ENCODE data around the gene CRKL.

CRKL gene

DNA sequence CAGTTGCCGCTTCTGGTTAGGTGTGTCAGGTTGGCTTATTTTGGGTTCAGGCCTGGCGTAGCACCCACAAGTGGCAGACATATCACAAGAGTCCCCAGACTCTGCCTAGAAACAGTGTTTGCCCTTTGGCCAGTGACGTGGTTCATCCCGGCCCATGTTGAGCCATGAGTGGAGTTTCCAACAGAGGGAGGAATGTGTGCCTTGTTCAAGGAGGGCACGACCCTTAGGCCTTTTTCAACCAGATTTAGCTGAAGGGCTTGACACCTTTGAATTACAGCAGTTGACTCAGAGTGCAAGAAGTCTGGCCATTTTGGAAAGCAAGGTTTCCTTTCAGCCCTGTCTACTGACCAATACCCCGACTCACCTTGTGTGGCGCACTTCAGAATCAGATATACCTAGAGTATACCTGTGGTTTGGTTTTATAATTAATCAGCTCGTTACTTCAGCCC is 34.7 kb downstream of the CRKL start:
- DNase-seq (ENCODE audit: low spot score), result no peak

- no peak for DNase-seq (ENCODE audit: low spot score)
These were observed 35.5 kb downstream of the CRKL start for GRCh38 chr22:20952544-20953341.

- DNase-seq (ENCODE audit: low spot score), result no peak
These were observed 36.1 kb downstream of the CRKL start for GRCh38 chr22:20953342-20953608.

GRCh38 chr22:20953668-20954500 is 36.7 kb downstream of the CRKL start:
- DNase-seq (ENCODE audit: low spot score), result no peak

DNA sequence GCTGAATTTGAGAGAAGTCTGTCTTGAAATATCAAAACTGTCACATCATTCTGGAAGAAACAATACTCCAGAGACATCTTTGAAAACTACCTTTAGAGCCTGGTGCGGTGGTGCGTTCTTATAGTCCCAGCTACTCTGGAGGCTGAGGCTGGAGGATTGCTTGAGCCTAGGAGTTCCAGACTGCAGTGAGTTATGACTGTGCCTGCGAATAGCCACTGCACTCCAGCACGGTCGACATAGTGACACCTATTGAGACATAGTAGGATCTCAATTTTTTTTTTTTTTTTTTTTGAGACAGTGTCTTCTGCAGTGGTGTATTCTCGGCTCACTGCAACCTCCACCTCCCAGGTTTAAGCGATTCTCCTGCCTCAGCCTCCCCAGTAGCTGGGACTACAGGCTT is 38.3 kb downstream of the CRKL start:
- no peak for DNase-seq (ENCODE audit: low spot score)

DNA sequence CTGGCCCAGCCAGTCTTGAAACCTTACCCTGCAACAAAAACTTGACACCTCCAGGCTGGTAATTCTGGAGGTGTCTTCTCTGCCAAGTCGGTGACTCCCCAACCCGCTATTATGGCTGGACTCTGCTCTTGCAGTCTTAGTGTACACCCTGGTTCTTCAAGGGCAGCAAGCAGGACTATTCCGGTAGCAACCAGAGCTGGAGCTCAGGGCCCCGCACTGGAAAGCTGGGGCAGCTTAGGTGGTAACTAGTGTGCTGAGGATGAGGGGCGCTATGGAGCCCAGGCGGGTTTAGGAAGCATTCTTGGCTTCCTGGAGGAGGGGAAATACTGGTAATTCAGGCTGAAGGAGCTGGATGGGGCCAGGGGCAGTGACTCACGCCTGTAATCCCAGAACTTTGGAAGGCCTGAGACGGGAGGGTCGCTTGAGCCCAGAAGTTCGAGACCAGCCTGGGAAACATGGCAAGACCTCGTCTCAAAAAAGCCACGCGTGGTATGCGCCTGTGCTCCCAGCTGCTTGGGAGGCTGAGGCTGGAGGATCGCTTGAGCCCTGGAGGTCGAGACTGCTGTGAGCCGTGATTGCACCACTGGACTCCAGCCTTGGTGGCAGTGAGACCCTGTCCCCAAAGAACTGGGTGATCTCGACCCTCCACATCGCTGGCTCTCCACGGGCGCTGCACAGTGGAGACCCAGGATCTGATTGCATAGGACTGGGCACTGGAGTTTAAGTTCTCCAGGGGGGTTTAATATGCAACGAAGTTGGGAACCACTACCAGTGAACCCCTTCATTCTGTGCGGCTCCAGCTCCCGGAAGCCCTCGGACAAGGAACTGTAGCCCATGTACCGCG is 39.3 kb downstream of the CRKL start:
- no peak for DNase-seq (ENCODE audit: low spot score)

DNA sequence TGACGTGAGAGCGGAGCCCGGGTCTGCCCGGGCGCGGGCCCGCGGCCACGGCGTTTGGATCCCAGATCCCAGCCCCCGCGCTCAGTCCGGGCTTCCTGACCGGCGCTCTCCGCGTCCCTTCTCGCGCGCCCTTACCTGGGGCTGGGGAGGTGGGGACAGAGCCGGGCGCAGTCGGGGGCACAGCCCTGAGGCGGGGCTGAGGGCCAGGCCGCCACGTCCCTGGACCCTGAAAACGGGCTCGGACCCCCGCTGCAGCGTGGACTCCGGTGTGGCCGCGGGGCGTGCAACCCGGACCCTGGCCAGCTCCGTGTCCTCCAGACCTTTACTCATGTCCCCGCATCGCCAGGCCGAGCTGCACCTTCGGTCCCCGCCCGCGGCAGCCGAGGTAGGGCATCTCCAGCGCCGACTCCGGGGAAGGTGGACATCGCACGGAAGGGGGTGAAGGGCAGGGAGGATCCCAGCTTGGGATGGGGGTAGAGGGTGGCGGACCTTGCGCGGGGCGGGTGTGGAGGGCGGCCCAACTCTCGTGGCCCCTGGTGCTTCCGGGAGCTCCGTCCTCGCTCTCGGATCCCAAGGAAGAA is 40.0 kb downstream of the CRKL start:
- DNase-seq (ENCODE audit: low spot score), result no peak

DNA sequence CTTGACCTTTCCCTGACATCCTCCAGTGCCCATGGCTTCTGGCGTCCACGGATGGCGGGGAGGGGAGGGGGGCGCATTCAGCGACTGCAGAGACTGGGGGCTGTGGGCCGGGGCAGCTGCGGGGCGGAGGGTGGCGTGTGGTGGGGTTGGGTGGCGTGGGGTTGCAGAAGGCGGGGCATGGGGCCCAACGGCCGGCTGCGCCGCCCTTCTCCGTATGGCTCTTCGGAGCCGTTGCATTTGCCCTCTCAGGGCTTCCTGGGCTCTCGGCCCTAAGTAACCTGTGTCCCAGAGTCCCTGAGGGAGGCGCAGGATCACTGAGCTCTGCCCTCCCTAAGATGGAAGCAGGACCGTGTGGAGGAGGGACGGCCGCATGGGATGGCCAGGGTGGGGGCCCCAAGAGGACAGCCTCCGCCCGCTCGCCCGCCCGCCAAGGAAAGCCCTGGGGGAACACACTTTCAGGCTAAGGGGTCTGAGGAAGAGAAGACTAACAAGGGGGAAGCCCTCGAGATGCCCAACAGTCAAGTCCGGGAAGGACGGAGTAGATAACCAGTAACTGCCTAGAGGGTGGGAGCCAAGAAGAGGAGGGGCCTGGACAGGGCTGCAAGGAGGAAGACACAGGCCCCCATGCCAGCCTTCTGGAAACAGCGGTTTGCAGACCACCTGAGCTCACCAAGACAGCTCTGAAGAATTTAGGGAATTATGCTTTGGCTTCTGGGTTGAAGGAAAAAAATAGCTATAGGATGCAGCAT is 40.6 kb downstream of the CRKL start:
- DNase-seq (ENCODE audit: low spot score), result no peak

GRCh38 chr22:20959578-20960461 is 42.6 kb downstream of the CRKL start:
- no peak for DNase-seq (ENCODE audit: low spot score)

GRCh38 chr22:20960609-20961008 is 43.4 kb downstream of the CRKL start:
- no peak for DNase-seq (ENCODE audit: low spot score)

DNA sequence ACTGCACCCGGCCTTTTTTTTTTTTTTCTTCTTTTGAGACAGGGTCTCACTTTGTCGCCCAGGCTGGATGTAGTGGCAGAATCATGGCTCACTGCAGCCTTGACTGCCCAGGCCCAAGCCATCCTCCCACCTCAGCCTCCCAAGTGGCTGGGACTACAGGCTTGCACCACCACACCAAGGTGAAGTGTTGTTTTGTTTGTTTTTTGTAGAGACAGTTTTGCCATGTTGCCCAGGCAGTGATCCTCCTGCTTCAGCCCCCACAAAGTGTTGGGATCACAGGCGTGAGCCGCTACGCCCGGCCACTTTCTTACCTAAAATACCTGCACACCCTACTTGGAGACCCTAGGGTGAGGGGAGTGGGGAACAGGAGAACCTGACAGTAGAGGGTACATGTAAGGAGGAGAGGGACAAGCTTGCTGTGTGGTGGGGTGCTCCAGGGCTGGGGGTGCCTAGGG is 45.3 kb downstream of the CRKL start:
- no peak for DNase-seq (ENCODE audit: low spot score)

DNA sequence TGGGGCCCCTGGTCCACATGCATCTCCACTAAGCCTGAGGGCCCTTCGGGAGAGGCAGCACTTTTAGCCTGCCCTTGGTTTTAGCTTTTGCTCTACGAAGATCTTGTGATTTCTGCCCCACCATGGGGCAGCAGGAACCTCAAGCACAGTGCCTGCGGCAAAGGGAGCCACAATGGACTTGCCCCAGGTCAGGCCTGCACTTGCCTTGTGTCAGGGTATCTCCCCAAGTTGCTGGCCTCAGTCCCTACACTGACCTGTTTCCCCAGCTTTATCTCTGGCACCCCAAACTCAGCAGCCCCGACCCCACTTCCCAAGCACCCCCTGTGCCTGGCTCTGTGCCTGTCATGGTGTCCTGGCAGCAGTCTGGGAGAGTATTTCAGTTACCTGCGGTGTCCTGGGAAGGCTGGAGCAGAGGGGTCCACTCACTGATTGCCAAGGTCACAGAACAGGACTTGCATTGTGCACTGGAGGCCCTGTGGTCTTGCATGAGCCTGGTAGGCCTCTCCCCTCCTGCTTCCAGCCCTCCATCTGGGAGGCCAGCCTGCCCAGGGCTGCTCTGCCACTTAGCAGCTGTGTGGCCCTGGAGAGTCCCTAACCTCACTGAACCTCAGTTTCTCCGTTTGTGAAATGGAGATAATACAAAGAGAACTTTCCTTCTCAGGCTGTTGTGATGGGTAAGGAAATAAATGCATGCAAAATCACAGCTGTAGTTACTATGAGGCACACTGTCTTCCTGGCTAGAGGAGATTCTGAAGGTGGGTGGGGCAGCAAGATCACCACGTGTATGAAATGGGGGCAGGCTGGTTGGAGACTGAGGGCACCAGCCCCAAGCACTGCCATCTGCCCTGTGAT is 46.2 kb downstream of the CRKL start:
- no peak for DNase-seq (ENCODE audit: low spot score)

GRCh38 chr22:20964090-20964798 is 47.0 kb downstream of the CRKL start:
- no peak for DNase-seq (ENCODE audit: low spot score)

DNA sequence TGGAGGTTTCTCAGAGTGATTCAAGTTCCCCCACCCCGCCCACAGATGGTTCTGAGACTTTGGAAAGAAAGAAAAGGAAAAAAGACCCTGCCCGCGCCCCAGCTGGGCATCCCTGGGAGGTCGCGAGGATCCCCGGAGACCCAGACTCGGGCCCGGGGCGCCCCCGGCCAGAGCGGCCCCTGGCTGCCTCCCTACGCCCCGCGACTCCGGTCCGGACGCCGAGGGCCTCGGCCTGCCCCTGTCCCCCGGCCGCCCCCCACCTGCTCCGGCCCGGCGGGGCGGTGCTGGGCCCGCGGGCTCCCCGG is 47.5 kb downstream of the CRKL start:
- no peak for DNase-seq (ENCODE audit: low spot score)

DNA sequence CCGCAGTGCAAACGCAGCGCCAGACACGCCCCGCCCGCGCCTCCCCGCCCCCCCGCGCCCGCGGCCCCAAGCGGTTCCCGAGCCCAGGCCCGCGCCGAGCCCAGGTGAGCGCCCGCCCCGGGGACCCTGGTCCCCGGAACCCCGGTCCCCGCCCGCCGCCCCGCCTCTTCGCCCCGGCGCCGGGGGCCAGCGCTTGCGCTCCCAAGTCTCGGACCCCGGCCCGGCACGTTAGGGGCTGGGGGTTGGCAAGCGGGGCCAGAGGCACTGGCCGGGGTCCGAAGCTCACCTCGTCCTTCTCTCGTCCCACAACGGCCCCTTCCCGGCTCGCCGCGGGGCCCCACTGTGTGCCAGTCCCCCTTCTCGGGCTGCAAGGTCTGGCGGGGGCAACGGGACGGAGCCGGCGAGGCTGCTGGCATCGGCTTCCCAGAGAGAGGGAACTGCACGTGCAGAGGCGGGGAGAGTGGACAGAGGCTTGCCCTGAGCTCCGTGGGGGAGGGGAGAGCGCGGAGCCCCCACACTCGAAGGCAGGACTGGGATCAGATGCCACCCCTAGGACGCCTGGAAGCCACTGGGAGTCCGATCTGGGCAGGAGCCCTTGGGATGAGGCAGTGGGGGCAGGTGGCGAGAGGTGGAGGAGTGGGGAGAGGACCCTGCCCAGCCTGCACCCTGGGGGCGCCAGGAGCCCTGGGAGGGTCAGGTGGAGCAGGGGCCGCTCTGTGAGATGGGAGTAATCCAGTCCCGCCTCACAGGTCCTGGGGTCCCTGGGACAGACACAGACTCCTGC is 48.1 kb downstream of the CRKL start:
- DNase-seq (ENCODE audit: low spot score), result no peak

DNA sequence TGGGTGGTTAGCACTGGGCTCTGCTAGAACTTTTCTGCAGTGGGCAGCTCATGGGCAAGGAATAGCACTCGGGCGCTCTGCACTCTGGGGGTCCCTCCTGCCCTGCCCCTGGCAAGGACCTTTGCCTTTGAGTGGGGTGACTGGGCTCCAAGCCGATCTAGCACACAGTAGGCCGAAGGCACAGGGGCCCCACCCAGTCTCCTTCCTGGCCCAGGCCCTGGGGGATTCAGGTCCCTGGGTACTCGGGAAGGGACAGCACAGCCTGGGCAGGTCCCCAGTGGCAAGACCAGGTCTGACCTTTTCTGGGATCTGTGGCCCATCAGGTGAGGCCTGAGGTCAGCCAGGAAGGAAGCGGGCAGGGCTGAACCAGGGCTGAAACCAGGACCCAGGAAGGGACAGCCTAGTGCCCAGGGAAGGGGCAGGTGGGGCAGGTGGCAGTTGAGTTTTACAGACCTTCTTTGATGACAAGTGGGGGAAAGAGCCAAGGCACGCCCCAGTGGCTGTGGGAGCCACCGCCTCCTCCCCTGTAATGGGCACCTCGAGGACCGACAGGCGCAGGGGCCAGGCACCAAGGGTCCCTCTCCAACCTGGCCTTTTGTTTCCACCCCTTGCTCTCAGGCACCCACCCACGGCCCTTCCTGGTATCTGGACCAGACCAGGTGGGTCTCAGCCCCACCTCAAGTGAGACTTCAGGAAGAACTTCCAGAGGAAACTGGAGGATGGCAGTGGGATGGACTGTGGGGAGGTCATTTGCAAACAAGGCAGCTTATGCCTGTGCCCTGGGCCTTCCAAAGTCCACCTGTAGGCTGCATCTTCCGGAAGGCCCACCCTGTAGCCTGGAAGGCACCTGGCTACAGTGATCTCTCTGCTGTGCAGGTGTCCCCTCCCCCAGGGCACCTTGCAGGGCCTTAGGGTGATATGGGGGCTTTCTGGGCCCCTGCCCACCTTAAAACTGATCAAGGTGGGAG is 49.0 kb downstream of the CRKL start:
- DNase-seq (ENCODE audit: low spot score), result no peak

Measured in germinal center (tissue), 1 donor.